ENCODE measurements around the gene REXO4.

Gene REXO4

GRCh38 chr9:133408042-133408441 is 9.8 kb downstream of the REXO4 start:
- no peaks in the 10 kb centered on the region for H3K9me3 ChIP-seq (replicated peaks; ENCODE audit: low read length)
- H3K4me3 ChIP-seq (ENCODE audit: low read length): no peak overlapping the region
- peaks cover 7% of the 10 kb centered on the region for H3K4me1 ChIP-seq (ENCODE audit: control insufficient read depth, insufficient read depth, low read length)
- H3K27me3 ChIP-seq (ENCODE audit: control insufficient read depth, insufficient read depth, low read length): no peaks in the 10 kb centered on the region
- H3K9ac ChIP-seq (ENCODE audit: low read depth, low read length): no peak overlapping the region
- H3K4me2 ChIP-seq (ENCODE audit: low read length): no peak overlapping the region
- H3K36me3 ChIP-seq (ENCODE audit: insufficient read depth, low read length): peaks cover 70% of the 10 kb centered on the region

GRCh38 chr9:133406480-133407307 is 11.1 kb downstream of the REXO4 start:
- no peak overlapping the region for H3K4me3 ChIP-seq (ENCODE audit: low read length)
- H3K4me2 ChIP-seq (ENCODE audit: low read length): no peak overlapping the region
- no peaks in the 10 kb centered on the region for H3K9me3 ChIP-seq (replicated peaks; ENCODE audit: low read length)
- no peak overlapping the region for H3K9ac ChIP-seq (ENCODE audit: low read depth, low read length)
- H3K4me1 ChIP-seq (ENCODE audit: control insufficient read depth, insufficient read depth, low read length): peaks cover 7% of the 10 kb centered on the region
- H3K36me3 ChIP-seq (ENCODE audit: insufficient read depth, low read length): peaks cover 61% of the 10 kb centered on the region
- H3K27me3 ChIP-seq (ENCODE audit: control insufficient read depth, insufficient read depth, low read length): no peaks in the 10 kb centered on the region

- H3K4me1 ChIP-seq (ENCODE audit: control insufficient read depth, insufficient read depth, low read length): peaks cover 7% of the 10 kb centered on the region
- no peaks in the 10 kb centered on the region for H3K9me3 ChIP-seq (replicated peaks; ENCODE audit: low read length)
- H3K27me3 ChIP-seq (ENCODE audit: control insufficient read depth, insufficient read depth, low read length): no peaks in the 10 kb centered on the region
- peaks cover 55% of the 10 kb centered on the region for H3K36me3 ChIP-seq (ENCODE audit: insufficient read depth, low read length)
- H3K9ac ChIP-seq (ENCODE audit: low read depth, low read length): no peak overlapping the region
- no peak overlapping the region for H3K4me2 ChIP-seq (ENCODE audit: low read length)
- no peak overlapping the region for H3K4me3 ChIP-seq (ENCODE audit: low read length)
These were observed 12.0 kb downstream of the REXO4 start for GRCh38 chr9:133405508-133406438.

GRCh38 chr9:133404454-133405002 is 13.3 kb downstream of the REXO4 start:
- peaks cover 44% of the 10 kb centered on the region for H3K36me3 ChIP-seq (ENCODE audit: insufficient read depth, low read length)

GRCh38 chr9:133403766-133404453 is 13.9 kb downstream of the REXO4 start:
- Histone ChIP-seq H3K4me1 (ENCODE audit: control insufficient read depth, insufficient read depth, low read length) (peaks cover 7% of the 10 kb centered on the region), H3K9ac (ENCODE audit: low read depth, low read length) (no peak overlapping the region), H3K36me3 (ENCODE audit: insufficient read depth, low read length) (peaks cover 39% of the 10 kb centered on the region), H3K9me3 (replicated peaks; ENCODE audit: low read length) (no peaks in the 10 kb centered on the region), H3K27me3 (ENCODE audit: control insufficient read depth, insufficient read depth, low read length) (no peaks in the 10 kb centered on the region), H3K4me3 (ENCODE audit: low read length) (no peak overlapping the region), H3K4me2 (ENCODE audit: low read length) (no peak overlapping the region)

More at GRCh38 chr9:133404454-133405002, 13.3 kb downstream of the REXO4 start:
- Histone ChIP-seq H3K9me3 (replicated peaks; ENCODE audit: low read length) (no peaks in the 10 kb centered on the region), H3K4me1 (ENCODE audit: control insufficient read depth, insufficient read depth, low read length) (peaks cover 7% of the 10 kb centered on the region), H3K27me3 (ENCODE audit: control insufficient read depth, insufficient read depth, low read length) (no peaks in the 10 kb centered on the region), H3K9ac (ENCODE audit: low read depth, low read length) (no peak overlapping the region), H3K4me2 (ENCODE audit: low read length) (no peak overlapping the region), H3K4me3 (ENCODE audit: low read length) (no peak overlapping the region)

- no peak overlapping the region for H3K4me2 ChIP-seq (ENCODE audit: low read length)
- H3K9me3 ChIP-seq (replicated peaks; ENCODE audit: low read length): no peaks in the 10 kb centered on the region
- H3K9ac ChIP-seq (ENCODE audit: low read depth, low read length): no peak overlapping the region
- peaks cover 9% of the 10 kb centered on the region for H3K27me3 ChIP-seq (ENCODE audit: control insufficient read depth, insufficient read depth, low read length)
- peaks cover 31% of the 10 kb centered on the region for H3K36me3 ChIP-seq (ENCODE audit: insufficient read depth, low read length)
- H3K4me1 ChIP-seq (ENCODE audit: control insufficient read depth, insufficient read depth, low read length): peaks cover 7% of the 10 kb centered on the region
- H3K4me3 ChIP-seq (ENCODE audit: low read length): no peak overlapping the region
These were observed 15.1 kb downstream of the REXO4 start for GRCh38 chr9:133402689-133403088.

- Histone ChIP-seq H3K4me1 (ENCODE audit: control insufficient read depth, insufficient read depth, low read length) (peaks cover 7% of the 10 kb centered on the region), H3K4me3 (ENCODE audit: low read length) (no peak overlapping the region), H3K9me3 (replicated peaks; ENCODE audit: low read length) (no peaks in the 10 kb centered on the region), H3K4me2 (ENCODE audit: low read length) (no peak overlapping the region), H3K36me3 (ENCODE audit: insufficient read depth, low read length) (peaks cover 21% of the 10 kb centered on the region), H3K9ac (ENCODE audit: low read depth, low read length) (no peak overlapping the region), H3K27me3 (ENCODE audit: control insufficient read depth, insufficient read depth, low read length) (peaks cover 19% of the 10 kb centered on the region)
These were observed 16.2 kb downstream of the REXO4 start for GRCh38 chr9:133401588-133401987.

- Histone ChIP-seq H3K4me3 (ENCODE audit: low read length) (no peak overlapping the region), H3K9ac (ENCODE audit: low read depth, low read length) (no peak overlapping the region), H3K9me3 (replicated peaks; ENCODE audit: low read length) (no peaks in the 10 kb centered on the region), H3K4me1 (ENCODE audit: control insufficient read depth, insufficient read depth, low read length) (no peaks in the 10 kb centered on the region), H3K27me3 (ENCODE audit: control insufficient read depth, insufficient read depth, low read length) (peaks cover 30% of the 10 kb centered on the region), H3K4me2 (ENCODE audit: low read length) (no peak overlapping the region), H3K36me3 (ENCODE audit: insufficient read depth, low read length) (peaks cover 8% of the 10 kb centered on the region)
These were observed 17.5 kb downstream of the REXO4 start for GRCh38 chr9:133400292-133400691.

- Histone ChIP-seq H3K9ac (ENCODE audit: low read depth, low read length) (no peak overlapping the region), H3K4me1 (ENCODE audit: control insufficient read depth, insufficient read depth, low read length) (no peaks in the 10 kb centered on the region), H3K4me3 (ENCODE audit: low read length) (no peak overlapping the region), H3K36me3 (ENCODE audit: insufficient read depth, low read length) (no peaks in the 10 kb centered on the region), H3K9me3 (replicated peaks; ENCODE audit: low read length) (no peaks in the 10 kb centered on the region), H3K27me3 (ENCODE audit: control insufficient read depth, insufficient read depth, low read length) (peaks cover 46% of the 10 kb centered on the region), H3K4me2 (ENCODE audit: low read length) (no peak overlapping the region)
These were observed 19.9 kb downstream of the REXO4 start for GRCh38 chr9:133397895-133398294.

GRCh38 chr9:133397370-133397769 is 20.4 kb downstream of the REXO4 start:
- Histone ChIP-seq H3K4me2 (ENCODE audit: low read length) (no peak overlapping the region), H3K9me3 (replicated peaks; ENCODE audit: low read length) (no peaks in the 10 kb centered on the region), H3K36me3 (ENCODE audit: insufficient read depth, low read length) (no peaks in the 10 kb centered on the region), H3K4me1 (ENCODE audit: control insufficient read depth, insufficient read depth, low read length) (no peaks in the 10 kb centered on the region), H3K9ac (ENCODE audit: low read depth, low read length) (no peak overlapping the region), H3K27me3 (ENCODE audit: control insufficient read depth, insufficient read depth, low read length) (peaks cover 46% of the 10 kb centered on the region), H3K4me3 (ENCODE audit: low read length) (no peak overlapping the region)

- Histone ChIP-seq H3K4me2 (ENCODE audit: low read length) (no peak overlapping the region), H3K27me3 (ENCODE audit: control insufficient read depth, insufficient read depth, low read length) (peaks cover 46% of the 10 kb centered on the region), H3K36me3 (ENCODE audit: insufficient read depth, low read length) (no peaks in the 10 kb centered on the region), H3K9me3 (replicated peaks; ENCODE audit: low read length) (no peaks in the 10 kb centered on the region), H3K9ac (ENCODE audit: low read depth, low read length) (no peak overlapping the region), H3K4me1 (ENCODE audit: control insufficient read depth, insufficient read depth, low read length) (no peaks in the 10 kb centered on the region), H3K4me3 (ENCODE audit: low read length) (no peak overlapping the region)
These were observed 20.9 kb downstream of the REXO4 start for GRCh38 chr9:133396952-133397351.

All from skeletal muscle satellite cell (primary cell).